ENCODE measurements around the gene SARS2.
A peak's percentile ranks its signal among the peaks of the same experiment; 100 is the strongest.
"Not testable (repeated sequence)": the region's sequence is repeated elsewhere in the genome, so short reads cannot be mapped to it uniquely, and the experiment has no call there.

Gene SARS2

DNA sequence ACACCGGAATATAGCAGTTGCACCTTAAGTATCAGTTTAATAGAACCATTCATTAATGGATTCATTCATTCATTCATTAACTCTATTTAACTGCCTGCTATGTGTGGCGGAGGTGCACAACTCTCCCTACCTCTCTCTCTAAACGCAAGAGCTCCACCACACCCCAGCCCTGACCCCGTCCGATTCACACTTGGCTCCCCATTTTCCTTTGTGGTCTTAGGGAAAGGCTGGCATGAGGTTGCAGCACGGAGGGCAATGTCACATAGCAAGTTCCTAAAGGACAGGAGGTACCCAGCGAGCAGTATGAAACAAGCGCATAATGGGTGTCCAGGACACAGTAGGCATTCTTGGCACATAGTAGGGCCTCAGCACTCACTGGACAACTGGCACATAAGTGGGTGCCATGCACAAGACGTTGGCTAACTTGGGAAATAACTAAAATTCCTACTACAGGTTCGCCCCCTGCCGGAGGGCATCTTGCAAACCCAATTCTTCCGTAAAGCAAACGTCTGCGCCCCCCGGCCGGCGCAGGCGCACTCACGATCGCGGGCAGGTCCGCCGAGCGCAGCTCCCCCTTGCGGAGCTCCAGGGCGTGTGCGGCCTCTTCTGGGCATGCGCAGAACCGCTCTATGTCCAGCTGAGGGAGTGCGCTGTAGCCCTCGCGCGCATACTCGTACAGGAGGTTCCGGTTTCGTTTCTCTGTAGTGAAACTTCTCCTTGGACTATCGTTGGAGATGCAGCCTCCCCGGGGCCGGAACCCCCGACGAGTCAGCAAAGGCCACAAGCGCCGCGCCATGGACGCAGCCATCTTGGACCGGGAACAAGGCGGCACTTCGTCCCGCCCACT is at the start of gene SARS2:
TSS of gene SARS2 (minus strand) at position 835 of the 847 bp plus-strand sequence. CDS start at position 808, 27 bp downstream.
- DNase-seq, result peak; percentile 92

GRCh38 chr19:38979812-38980211 is 49.2 kb upstream of the SARS2 start:
- no peak for DNase-seq

DNA sequence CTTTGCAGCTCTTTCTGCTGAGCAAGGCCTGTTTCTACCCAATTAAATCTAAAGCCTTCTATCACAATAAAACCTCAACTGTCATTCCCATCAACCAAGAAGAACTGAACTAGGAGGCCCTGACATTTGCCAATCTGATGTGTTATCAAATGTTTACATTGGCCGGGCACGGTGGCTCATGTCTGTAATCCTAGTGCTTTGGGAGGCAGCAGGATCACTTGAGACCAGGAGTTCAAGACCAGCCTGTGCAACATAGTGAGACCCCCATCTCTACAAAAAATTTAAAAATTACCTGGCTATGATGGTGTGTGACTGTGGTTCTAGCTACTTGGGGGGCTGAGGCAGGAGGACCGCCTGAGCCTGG is 47.7 kb upstream of the SARS2 start:
- DNase-seq, result no peak

GRCh38 chr19:38977445-38978325 is 47.1 kb upstream of the SARS2 start:
- DNase-seq, result no peak

GRCh38 chr19:38975861-38976271 is 45.3 kb upstream of the SARS2 start:
- no peak for DNase-seq

DNA sequence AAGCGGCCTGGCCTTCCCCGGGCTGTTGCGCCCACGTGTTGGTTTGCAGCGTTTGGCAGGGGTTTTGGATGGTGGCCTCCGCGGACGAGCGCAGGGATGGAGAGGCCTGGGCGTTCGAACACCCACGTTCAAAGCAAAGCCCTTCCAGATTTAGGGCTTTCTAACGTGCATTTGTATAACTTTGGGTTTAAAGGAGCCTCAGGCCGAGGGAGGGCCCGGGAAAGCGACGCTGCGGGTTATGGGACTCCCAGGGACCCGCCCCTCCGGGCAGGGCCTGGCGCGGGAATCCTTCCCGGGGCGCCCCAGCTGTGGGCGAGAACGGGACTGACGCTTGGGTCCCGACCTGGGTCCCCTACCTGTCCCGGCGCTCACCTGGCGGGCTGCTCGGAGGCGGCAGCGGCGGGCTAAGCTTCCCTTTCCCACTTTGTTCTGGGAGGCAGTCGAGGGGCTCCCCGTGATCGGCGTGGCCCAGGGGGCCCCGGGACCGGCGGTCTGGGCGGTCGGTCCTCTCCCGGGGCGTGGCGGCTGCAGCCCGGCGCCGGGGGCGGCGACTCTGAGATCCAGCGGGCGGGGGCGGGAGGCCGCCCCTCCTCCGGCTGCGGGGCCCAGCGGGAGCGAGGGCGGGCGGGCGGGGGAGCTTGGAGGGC is 44.8 kb upstream of the SARS2 start, which contains the start of gene FBXO17:
TSS of gene FBXO17 (minus strand) at position 529 of the 647 bp plus-strand sequence. CDS start 25,423 bp downstream, outside the sequence.
- no peak for DNase-seq

DNA sequence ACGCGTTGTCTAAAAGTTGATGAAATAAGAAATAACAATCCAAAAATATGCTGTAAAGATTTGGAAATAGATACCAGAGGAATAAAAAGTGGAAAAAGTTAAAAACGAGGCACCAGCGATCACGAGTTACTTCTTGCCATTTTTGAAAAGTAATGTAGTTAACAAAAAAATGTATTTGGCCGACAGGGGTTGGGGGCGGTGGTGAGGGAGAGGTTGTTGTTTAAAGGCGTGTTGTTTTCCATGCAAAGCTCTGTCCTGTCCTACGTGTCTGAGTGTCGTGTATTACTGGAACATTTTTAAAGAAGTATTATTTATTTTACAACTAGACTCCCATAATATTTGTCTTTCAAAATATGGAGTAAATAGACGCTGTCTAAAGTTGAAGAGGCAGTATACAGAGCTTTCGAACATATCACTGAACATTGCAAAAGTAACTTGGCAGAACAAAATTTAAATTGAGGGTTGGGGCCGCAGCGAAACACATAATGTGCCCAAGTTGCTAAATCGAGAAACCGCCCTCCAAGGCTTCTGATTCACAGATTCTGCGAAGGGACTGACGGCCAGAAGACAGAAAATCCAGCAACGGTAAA is 44.2 kb upstream of the SARS2 start:
- DNase-seq, result no peak

- no peak for DNase-seq
Observed at GRCh38 chr19:38971672-38972071, 41.1 kb upstream of the SARS2 start.

- DNase-seq, result no peak
Observed at GRCh38 chr19:38970664-38971532, 40.3 kb upstream of the SARS2 start.

- DNase-seq, result not testable (repeated sequence)
Observed at GRCh38 chr19:38966149-38966548, 35.6 kb upstream of the SARS2 start.

DNA sequence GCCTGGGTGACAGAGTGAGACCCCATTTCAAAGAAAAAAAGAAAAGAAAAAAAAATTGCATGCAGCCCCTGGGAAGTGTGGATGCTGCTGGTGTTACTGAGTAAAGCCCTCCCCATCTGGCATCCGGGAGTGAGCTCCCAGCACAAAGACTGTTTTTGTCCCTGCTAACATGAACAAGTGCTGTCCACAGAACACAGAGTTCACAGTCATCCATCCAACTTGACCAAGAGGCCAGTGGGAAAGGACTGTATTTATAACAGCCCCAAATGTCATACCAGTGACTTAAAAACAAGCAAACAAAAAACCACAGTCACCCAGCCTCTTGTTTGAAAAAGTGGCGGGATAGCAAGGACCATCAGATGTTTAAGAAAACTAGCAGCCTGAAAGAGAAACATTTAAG is 34.2 kb upstream of the SARS2 start:
- DNase-seq, result no peak

- DNase-seq, result no peak
Observed at GRCh38 chr19:38959618-38960017, 29.1 kb upstream of the SARS2 start.

GRCh38 chr19:38958301-38958700 is 27.7 kb upstream of the SARS2 start:
- no peak for DNase-seq

DNA sequence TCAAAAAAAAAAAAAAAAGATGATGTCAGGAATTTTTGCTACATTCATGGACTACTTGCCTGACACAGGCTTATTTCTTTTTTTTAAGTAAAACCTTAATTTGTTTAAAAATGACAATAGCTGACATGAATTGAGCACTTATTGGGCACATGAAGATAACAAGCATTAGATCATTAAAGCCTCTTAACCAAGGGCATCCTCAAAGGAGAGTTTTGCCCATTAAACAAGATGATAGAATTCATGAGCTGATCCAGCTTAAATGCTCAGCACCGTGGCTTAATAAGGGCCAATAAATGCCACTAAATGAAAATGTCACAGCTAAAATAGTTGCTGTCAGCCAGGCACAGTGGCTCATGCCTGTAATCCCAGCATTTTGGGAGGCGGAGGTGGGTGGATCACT is 25.7 kb upstream of the SARS2 start:
- no peak for DNase-seq

- no peak for DNase-seq
Observed at GRCh38 chr19:38953677-38954076, 23.1 kb upstream of the SARS2 start.

GRCh38 chr19:38952395-38953165 is 22.0 kb upstream of the SARS2 start:
- DNase-seq, result no peak

DNA sequence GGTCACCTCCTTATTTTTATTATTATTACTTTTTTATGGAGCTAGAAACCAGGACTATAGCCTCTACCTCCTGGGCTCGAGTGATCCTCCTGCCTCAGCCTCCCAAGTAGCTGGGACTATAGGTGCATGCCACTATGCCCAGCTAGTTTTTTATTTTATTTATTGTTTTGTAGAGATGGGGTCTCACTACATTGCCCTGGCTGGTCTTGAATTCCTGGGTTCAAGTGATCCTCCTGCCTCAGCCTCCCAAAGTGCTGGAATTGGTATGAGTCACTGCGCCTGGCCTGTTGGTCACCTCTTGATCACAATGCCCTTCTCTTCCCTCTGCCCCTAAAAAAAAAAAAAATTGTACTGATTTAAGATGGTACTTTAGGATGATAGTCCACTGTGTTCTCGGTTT is 20.6 kb upstream of the SARS2 start:
- no peak for DNase-seq

DNA sequence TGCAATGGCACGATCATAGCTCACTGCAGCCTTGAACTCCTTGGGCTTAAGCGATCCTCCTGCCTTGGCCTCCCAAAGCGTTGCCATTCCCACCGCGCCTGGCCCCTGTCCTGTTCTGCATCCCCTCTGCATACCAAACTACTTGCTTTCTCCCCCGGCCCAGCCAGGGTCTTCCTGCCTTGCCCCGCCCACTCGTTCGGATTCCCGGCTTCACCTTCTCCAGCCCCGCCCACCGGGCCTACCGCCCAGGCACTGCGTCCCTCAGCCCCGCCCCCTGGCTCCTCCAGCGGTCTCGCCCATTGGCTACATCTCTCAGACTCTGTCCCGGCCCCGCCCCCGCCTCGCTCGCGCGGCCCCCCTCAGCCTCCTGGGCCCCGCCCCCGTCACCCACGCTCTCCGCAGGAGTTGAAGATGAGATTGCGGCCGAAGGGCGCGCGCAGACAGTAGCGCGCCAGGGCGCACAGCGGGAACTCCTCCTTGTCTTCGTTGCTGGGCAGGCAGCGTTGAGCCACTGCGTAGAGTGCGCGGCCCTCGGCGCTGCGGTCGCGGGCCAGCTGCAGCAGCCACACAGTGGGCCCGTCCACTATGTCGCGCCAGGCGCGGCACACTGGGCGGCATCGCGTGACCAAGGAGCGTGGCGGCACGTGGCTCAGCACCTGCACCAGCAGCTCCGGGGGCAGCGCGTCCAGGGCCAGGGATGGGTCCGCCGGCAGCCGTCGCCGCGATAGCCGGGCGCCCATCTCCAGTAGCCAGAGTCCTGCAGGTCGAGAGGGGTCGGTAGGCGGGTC is 19.2 kb upstream of the SARS2 start:
- DNase-seq, result peak; percentile 68

DNA sequence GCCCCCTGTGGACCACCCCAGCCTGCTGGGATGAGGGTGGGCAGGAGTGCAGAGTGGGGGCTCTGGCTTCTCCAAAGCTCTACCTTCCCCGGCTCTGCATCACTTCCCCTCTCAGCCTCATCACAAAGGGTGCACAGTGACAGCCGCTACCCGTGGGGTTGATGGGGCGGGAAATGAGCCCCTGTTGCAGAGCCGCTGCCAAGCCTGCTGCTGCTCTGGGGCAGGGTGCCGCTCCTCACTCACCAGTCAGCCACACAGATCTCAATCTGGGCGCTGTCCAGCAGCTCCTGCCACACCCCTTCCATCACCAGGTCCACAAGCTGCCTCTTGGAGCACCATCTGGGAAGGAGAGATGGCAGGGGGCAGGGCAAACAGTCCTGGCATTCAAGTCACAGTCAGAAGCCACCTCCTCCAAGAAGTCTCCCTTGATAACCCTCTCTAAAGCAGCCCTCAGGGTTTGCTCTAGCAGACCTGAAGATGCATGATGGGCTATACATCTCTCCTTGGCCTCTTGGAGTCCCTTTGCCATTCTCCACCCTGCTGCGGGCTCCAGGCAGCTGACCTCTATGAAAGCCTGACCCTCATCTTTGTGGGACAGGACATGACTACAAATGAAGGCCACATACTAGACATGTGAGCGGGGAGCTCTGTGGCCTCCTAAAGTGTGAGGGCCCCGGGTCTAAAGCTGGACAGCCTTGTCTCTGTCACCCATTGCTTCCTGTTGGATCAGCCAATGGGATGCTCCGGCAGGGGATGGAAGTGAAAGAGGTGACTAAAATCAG is 15.9 kb upstream of the SARS2 start:
- no peak for DNase-seq

Measured in activated gamma-delta T cell treated with Interleukin-2 at 50 U/mL for 16 hours (primary cell).